D721Med (cell line): ENCODE data around the gene CCDC149.

ENCODE experiments used
- DNase-seq: peaks from one replicate; pipeline ENCODE4 v3.0.0; 2011; ENCODE audit warnings: low spot score; ENCODE audit not compliant: insufficient read length
- FAIRE-seq: peaks from 2 replicates; lab custom pipeline; 2011; peaks lifted over from hg19 to GRCh38; lab: Jason Lieb, UNC
- CTCF ChIP-seq: IDR thresholded peaks from 2 replicates; pipeline ENCODE4 v1.5.1; 2012; ENCODE audit warnings: mild to moderate bottlenecking, control low read depth; ENCODE audit not compliant: insufficient read depth; ENCODE audit errors: missing control alignments

The CCDC149 gene

GRCh38 chr4:24807611-24808010 is 105.2 kb downstream of the CCDC149 start:
- FAIRE-seq: no peak
- no peak for TF ChIP-seq CTCF

GRCh38 chr4:24806206-24806990 is 106.4 kb downstream of the CCDC149 start:
- DNase-seq: no peak
- no peak for FAIRE-seq
- TF ChIP-seq CTCF: no peak

More at GRCh38 chr4:24807611-24808010, 105.2 kb downstream of the CCDC149 start:
- no peak for DNase-seq

- TF ChIP-seq CTCF: no peak
- DNase-seq: no peak
- no peak for FAIRE-seq
Observed at GRCh38 chr4:24805566-24805965, 107.3 kb downstream of the CCDC149 start.

- FAIRE-seq: no peak
- no peak for TF ChIP-seq CTCF
- DNase-seq: no peak
Observed at GRCh38 chr4:24805067-24805466, 107.8 kb downstream of the CCDC149 start.

GRCh38 chr4:24802648-24803047 is 110.2 kb downstream of the CCDC149 start:
- no peak for TF ChIP-seq CTCF
- FAIRE-seq (peak; percentile 76), DNase-seq (no peak)

GRCh38 chr4:24801136-24801855 is 111.5 kb downstream of the CCDC149 start:
- DNase-seq (no peak), FAIRE-seq (no peak)
- no peak for TF ChIP-seq CTCF
